Astrocyte of the hippocampus (primary cell): ENCODE results near the gene CTNNBL1.
A peak's percentile ranks its signal among the peaks of the same experiment; 100 is the strongest.
"Not testable (repeated sequence)": the region's sequence is repeated elsewhere in the genome, so short reads cannot be mapped to it uniquely, and the experiment has no call there.

ENCODE experiments used
- DNase-seq: peaks from one replicate; pipeline ENCODE4 v3.0.0; 2011; ENCODE audit warnings: low read depth, low spot score

The CTNNBL1 gene

GRCh38 chr20:37679751-37680150 is 14.1 kb upstream of the CTNNBL1 start:
- not testable (repeated sequence) for DNase-seq

GRCh38 chr20:37680420-37680819 is 13.4 kb upstream of the CTNNBL1 start:
- no peak for DNase-seq

GRCh38 chr20:37681384-37682112 is 12.3 kb upstream of the CTNNBL1 start:
- peak; percentile 41 for DNase-seq

- DNase-seq = not testable (repeated sequence)
Measured at GRCh38 chr20:37683146-37683545, 10.7 kb upstream of the CTNNBL1 start.

GRCh38 chr20:37686762-37687477 is 6.9 kb upstream of the CTNNBL1 start:
- no peak for DNase-seq

- DNase-seq = no peak
Measured at GRCh38 chr20:37687478-37687805, 6.4 kb upstream of the CTNNBL1 start.

GRCh38 chr20:37688093-37688492 is 5.7 kb upstream of the CTNNBL1 start:
- no peak for DNase-seq

GRCh38 chr20:37690626-37691369 is 3.0 kb upstream of the CTNNBL1 start:
- DNase-seq = no peak

- no peak for DNase-seq
Measured at GRCh38 chr20:37692459-37693166, 1.2 kb upstream of the CTNNBL1 start.

- DNase-seq = no peak
Measured at GRCh38 chr20:37693242-37693634, 592 bp upstream of the CTNNBL1 start.

GRCh38 chr20:37695684-37696342 is 2.0 kb downstream of the CTNNBL1 start:
- DNase-seq = no peak

GRCh38 chr20:37697314-37697713 is 3.5 kb downstream of the CTNNBL1 start:
- DNase-seq = no peak

- peak; percentile 14 for DNase-seq
Measured at GRCh38 chr20:37699202-37699601, 5.4 kb downstream of the CTNNBL1 start.

GRCh38 chr20:37700301-37700700 is 6.5 kb downstream of the CTNNBL1 start:
- no peak for DNase-seq

- DNase-seq = not testable (repeated sequence)
Measured at GRCh38 chr20:37701676-37702075, 7.8 kb downstream of the CTNNBL1 start.

GRCh38 chr20:37702403-37703034 is 8.7 kb downstream of the CTNNBL1 start:
- no peak for DNase-seq

- no peak for DNase-seq
Measured at GRCh38 chr20:37703035-37703845, 9.4 kb downstream of the CTNNBL1 start.

- no peak for DNase-seq
Measured at GRCh38 chr20:37704955-37705354, 11.1 kb downstream of the CTNNBL1 start.

GRCh38 chr20:37706298-37706697 is 12.5 kb downstream of the CTNNBL1 start:
- no peak for DNase-seq

GRCh38 chr20:37711001-37711400 is 17.2 kb downstream of the CTNNBL1 start:
- no peak for DNase-seq
